ENCODE measurements around the gene EID1. TPM values are rescaled to one million over a fixed set of nuclear protein-coding genes. Genes with fewer than 3 reads are reported as not detected.

Gene EID1
- total RNA-seq, 1 experiment from 2014 or later, result 102 TPM

- peaks cover 2% of the 10 kb centered on the region; the same call in 1 of the 2 replicates for H3K36me3 ChIP-seq (ENCODE audit: control insufficient read depth, insufficient read depth, low read length)
- H3K27ac ChIP-seq (ENCODE audit: low read length), result no peak overlapping the region
- no peak for ATAC-seq
- no peak for DNase-seq (ENCODE audit: low read depth, low spot score)
- peaks cover 15% of the 10 kb centered on the region; the same call in 1 of the 2 replicates for H3K4me1 ChIP-seq (ENCODE audit: control insufficient read depth, insufficient read depth, low read length)
- no peak for TF ChIP-seq CTCF (IDR thresholded peaks at IDR 0.05)
- no peak for TF ChIP-seq SIN3A (IDR thresholded peaks at IDR 0.05; ENCODE audit: borderline replicate concordance, insufficient read depth, low read depth, low read length)
- TF ChIP-seq POLR2AphosphoS5 (IDR thresholded peaks at IDR 0.05; ENCODE audit: low read depth, low read length), result no peak
- TF ChIP-seq REST (IDR thresholded peaks at IDR 0.05; ENCODE audit: insufficient read depth in 1 of 2, low read depth in 2 of 2, low read length in 1 of 2), result no peak
- no peak for TF ChIP-seq TCF7L2 (IDR thresholded peaks at IDR 0.05; ENCODE audit: low read depth, low read length)
- no peaks in the 10 kb centered on the region; the same call in 1 of the 2 replicates for H3K27me3 ChIP-seq (ENCODE audit: control insufficient read depth, insufficient read depth, low read length)
- ChIA-PET CTCF (no interaction called here), POLR2A (no interaction called here)
- no peaks in the 10 kb centered on the region for H3K9me3 ChIP-seq (ENCODE audit: control insufficient read depth, insufficient read depth, low read depth, low read length)
- intact Hi-C loops (cut with micrococcal nuclease; ENCODE audit: unreplicated experiment) (no loop called here), in situ Hi-C loops (cut with HindIII; ENCODE audit: low pct_unique_long_range_greater_than_20kb, low sequenced_read_pairs) (no loop called here)
- no peak overlapping the region for H3K4me3 ChIP-seq (ENCODE audit: low read depth in 2 of 2, low read length in 2 of 2)
- no TSS peak for BruUV-seq (replicated peaks)
These were observed 5.8 kb downstream of the EID1 start for GRCh38 chr15:48883699-48884098.

GRCh38 chr15:48887144-48887543 is 9.2 kb downstream of the EID1 start:
- no peaks in the 10 kb centered on the region; the same call in 1 of the 2 replicates for H3K27me3 ChIP-seq (ENCODE audit: control insufficient read depth, insufficient read depth, low read length)
- DNase-seq (ENCODE audit: low read depth, low spot score) (no peak), ATAC-seq (no peak)
- H3K4me1 ChIP-seq (ENCODE audit: control insufficient read depth, insufficient read depth, low read length), result no peaks in the 10 kb centered on the region
- no peak overlapping the region for H3K4me3 ChIP-seq (ENCODE audit: low read depth in 2 of 2, low read length in 2 of 2)
- ChIA-PET POLR2A (no interaction called here), CTCF (no interaction called here)
- intact Hi-C loops (cut with micrococcal nuclease; ENCODE audit: unreplicated experiment), result no loop called here
- no peak overlapping the region for H3K27ac ChIP-seq (ENCODE audit: low read length)
- no peaks in the 10 kb centered on the region for H3K9me3 ChIP-seq (ENCODE audit: control insufficient read depth, insufficient read depth, low read depth, low read length)
- in situ Hi-C loops (cut with HindIII; ENCODE audit: low pct_unique_long_range_greater_than_20kb, low sequenced_read_pairs), result no loop called here
- no TSS peak for BruUV-seq (replicated peaks)
- no peak for TF ChIP-seq CTCF (IDR thresholded peaks at IDR 0.05)
- TF ChIP-seq SIN3A (IDR thresholded peaks at IDR 0.05; ENCODE audit: borderline replicate concordance, insufficient read depth, low read depth, low read length), result no peak
- no peak for TF ChIP-seq POLR2AphosphoS5 (IDR thresholded peaks at IDR 0.05; ENCODE audit: low read depth, low read length)
- no peak for TF ChIP-seq REST (IDR thresholded peaks at IDR 0.05; ENCODE audit: insufficient read depth in 1 of 2, low read depth in 2 of 2, low read length in 1 of 2)
- TF ChIP-seq TCF7L2 (IDR thresholded peaks at IDR 0.05; ENCODE audit: low read depth, low read length), result no peak
- H3K36me3 ChIP-seq (ENCODE audit: control insufficient read depth, insufficient read depth, low read length), result no peaks in the 10 kb centered on the region
